Neuronal stem cell (in vitro differentiated cells): ENCODE measurements around the gene OPN5.

Experiments
- DNase-seq: peaks from one replicate; pipeline ENCODE4 v3.0.0-alpha.2; 2013; ENCODE audit warnings: low spot score
- H2AFZ ChIP-seq: one replicate; pipeline ENCODE4 v1.6.1; 2013; ENCODE audit warnings: mild to moderate bottlenecking, low read length, inconsistent platforms
- H2AK5ac ChIP-seq: 2 replicates; pipeline ENCODE4 v1.6.1; 2013; ENCODE audit warnings: low read depth, mild to moderate bottlenecking, inconsistent platforms, low read length, moderate library complexity, mixed read lengths
- H2BK120ac ChIP-seq: 2 replicates; pipeline ENCODE4 v1.6.1; 2013; ENCODE audit warnings: low read depth, mild to moderate bottlenecking, inconsistent platforms, low read length, moderate library complexity, mixed read lengths
- H2BK12ac ChIP-seq: one replicate; pipeline ENCODE4 v1.6.1; 2013; ENCODE audit warnings: low read length, inconsistent platforms
- H2BK15ac ChIP-seq: 2 replicates; pipeline ENCODE4 v1.6.1; 2013; ENCODE audit warnings: mild to moderate bottlenecking, low read length, inconsistent platforms, mixed read lengths
- H2BK5ac ChIP-seq: one replicate; pipeline ENCODE4 v1.6.1; 2013; ENCODE audit warnings: inconsistent platforms, mild to moderate bottlenecking, low read length, moderate library complexity
- H3K14ac ChIP-seq: one replicate; pipeline ENCODE4 v1.6.1; 2013; ENCODE audit warnings: low read length, inconsistent platforms
- H3K18ac ChIP-seq: 2 replicates; pipeline ENCODE4 v1.6.1; 2013; ENCODE audit warnings: low read length, inconsistent platforms
- H3K23ac ChIP-seq: 2 replicates; pipeline ENCODE4 v1.6.1; 2013; ENCODE audit warnings: low read depth, mild to moderate bottlenecking, mixed read lengths, low read length, inconsistent platforms; ENCODE audit not compliant: poor library complexity
- H3K27ac ChIP-seq: replicated peaks from 3 replicates; pipeline ENCODE4 v1.5.1; 2013; ENCODE audit warnings: low read length, inconsistent platforms
- H3K27me3 ChIP-seq, 3 experiments: 2 replicates each; pipeline ENCODE4 v1.6.1; 2013; ENCODE audit warnings: low read length in 3 of 3, mild to moderate bottlenecking in 2 of 3, inconsistent platforms in 1 of 3, low read depth in 1 of 3, mixed read lengths in 1 of 3, moderate library complexity in 1 of 3; ENCODE audit not compliant: control insufficient read depth in 3 of 3, insufficient read depth in 3 of 3
- H3K36me3 ChIP-seq, 2 donors: replicated peaks in 1 of 2; 2 replicates each; pipeline ENCODE4 v1.6.1; 2013; ENCODE audit warnings: low read length in 2 of 2; ENCODE audit not compliant: control insufficient read depth in 2 of 2, insufficient read depth in 2 of 2
- H3K4ac ChIP-seq: 2 replicates; pipeline ENCODE4 v1.6.1; 2013; ENCODE audit warnings: inconsistent platforms, mild to moderate bottlenecking, low read length, moderate library complexity
- H3K4me1 ChIP-seq, 2 donors: 1 replicate in 1 of 2; 2 replicates in 1 of 2; pipeline ENCODE4 v1.6.1; 2013; ENCODE audit warnings: low read length in 2 of 2, low read depth in 1 of 2; ENCODE audit not compliant: control insufficient read depth in 2 of 2, insufficient read depth in 1 of 2
- H3K4me2 ChIP-seq: one replicate; pipeline ENCODE4 v1.6.1; 2013; ENCODE audit warnings: mild to moderate bottlenecking, low read length, inconsistent platforms; ENCODE audit not compliant: insufficient read depth, poor library complexity, severe bottlenecking
- H3K4me3 ChIP-seq, 2 donors: 2 replicates each; pipeline ENCODE4 v1.5.1; 2013; ENCODE audit warnings: low read length in 2 of 2, mild to moderate bottlenecking in 2 of 2, inconsistent platforms in 1 of 2, moderate library complexity in 1 of 2
- H3K79me1 ChIP-seq: one replicate; pipeline ENCODE4 v1.6.1; 2013; ENCODE audit warnings: low read depth, mild to moderate bottlenecking, inconsistent platforms, low read length, moderate library complexity
- H3K9ac ChIP-seq: one replicate; pipeline ENCODE4 v1.6.1; 2013; ENCODE audit warnings: mild to moderate bottlenecking, low read depth, low read length, inconsistent platforms; ENCODE audit not compliant: poor library complexity
- H3K9me3 ChIP-seq, 2 donors: replicated peaks in 1 of 2; 2 replicates each; pipeline versions ENCODE3 to v1.6.1; 2013; ENCODE audit warnings: low read length in 2 of 2, mild to moderate bottlenecking in 2 of 2, inconsistent platforms in 1 of 2, low read depth in 1 of 2, mixed read lengths in 1 of 2, moderate library complexity in 1 of 2; ENCODE audit not compliant: control insufficient read depth in 2 of 2, insufficient read depth in 1 of 2
- H4K8ac ChIP-seq: one replicate; pipeline ENCODE4 v1.6.1; 2013; ENCODE audit warnings: low read depth, mild to moderate bottlenecking, inconsistent platforms, low read length, moderate library complexity
- H4K91ac ChIP-seq: one replicate; pipeline ENCODE4 v1.6.1; 2013; ENCODE audit warnings: low read length, low read depth, mild to moderate bottlenecking, inconsistent platforms; ENCODE audit not compliant: poor library complexity
- WGBS, 2 donors: extraction: QIAGEN DNeasy Blood & Tissue Kit; methylation state at CpG; one replicate each; pipeline ENCODE4 v1.1.7; 2013; ENCODE audit warnings: missing lambda C conversion rate in 2 of 2, mixed read lengths in 1 of 2; ENCODE audit not compliant: insufficient read length in 2 of 2, insufficient replicate concordance in 1 of 2; ENCODE audit errors: extremely low coverage in 2 of 2; 5-methylcytosine and 5-hydroxymethylcytosine counted together

Gene OPN5

GRCh38 chr6:47737406-47737805 lies 44.4 kb upstream of the OPN5 start:
- DNase-seq: no peak
- no peak overlapping the region for H2BK120ac ChIP-seq
- no peaks in the 10 kb centered on the region for H3K36me3 ChIP-seq
- H3K4ac ChIP-seq: no peak overlapping the region
- no peak overlapping the region for H2AK5ac ChIP-seq
- no peaks in the 10 kb centered on the region for H3K27me3 ChIP-seq
- H2AFZ ChIP-seq: no peak overlapping the region
- H3K4me1 ChIP-seq: peaks cover 0 to 3% of the 10 kb centered on the region in 2 donors
- no peak overlapping the region for H2BK15ac ChIP-seq
- H4K91ac ChIP-seq: no peak overlapping the region
- H2BK5ac ChIP-seq: no peak overlapping the region
- H4K8ac ChIP-seq: no peak overlapping the region
- no peaks in the 10 kb centered on the region for H3K79me1 ChIP-seq
- no peaks in the 10 kb centered on the region for H3K9me3 ChIP-seq
- WGBS, 2 donors: no CpG with 5 or more reads among the region's 2 CpGs
- H2BK12ac ChIP-seq: no peak overlapping the region
- no peak overlapping the region for H3K18ac ChIP-seq
- no peak overlapping the region for H3K9ac ChIP-seq
- H3K4me3 ChIP-seq: no peak overlapping the region
- no peak overlapping the region for H3K4me2 ChIP-seq
- no peak overlapping the region for H3K14ac ChIP-seq
- no peak overlapping the region for H3K27ac ChIP-seq
- H3K23ac ChIP-seq: no peak overlapping the region

DNA sequence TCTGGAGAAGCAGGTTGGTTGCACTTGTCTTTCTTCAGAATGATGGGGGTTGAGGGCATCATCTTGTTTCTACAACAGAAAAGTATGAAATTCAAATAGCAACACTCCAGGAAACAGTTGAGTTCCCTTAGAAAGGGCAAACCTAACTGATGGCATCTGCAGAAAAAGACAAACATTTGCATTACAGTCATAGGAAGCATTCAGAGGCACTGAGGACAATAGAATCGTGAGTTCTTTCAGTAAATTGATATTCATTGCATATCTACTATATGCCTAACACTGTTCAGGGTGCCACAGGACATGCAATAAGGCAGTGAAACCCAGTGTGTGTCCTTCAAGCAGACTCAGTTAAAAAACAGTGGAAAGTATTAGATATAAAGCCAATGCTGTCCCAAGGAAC lies 41.1 kb upstream of the OPN5 start:
- no CpG with 5 or more reads among the region's 1 CpG for WGBS, 2 donors
- DNase-seq: no peak

DNA sequence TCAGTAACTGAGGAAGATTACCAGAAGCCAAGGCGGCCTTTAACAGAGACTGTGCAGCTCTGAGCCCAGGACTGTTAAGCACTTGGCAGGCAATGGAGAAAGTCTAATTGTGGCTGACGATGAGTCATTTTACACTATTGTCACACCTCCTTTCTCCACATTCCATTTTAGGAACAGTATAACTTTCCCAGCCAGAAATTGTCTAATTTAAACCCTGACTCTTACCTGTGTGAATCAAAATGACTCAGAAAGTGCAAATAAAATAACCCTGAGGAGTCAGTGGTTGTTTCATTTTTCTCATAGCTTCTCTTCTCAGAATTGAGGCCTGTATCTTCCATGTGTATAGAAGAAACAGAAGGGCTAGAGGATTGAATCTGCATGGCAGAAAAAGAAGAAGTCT lies 40.0 kb upstream of the OPN5 start:
- no CpG with 5 or more reads among the region's 2 CpGs for WGBS, 2 donors
- H2BK15ac ChIP-seq: no peak overlapping the region

More for the DNA sequence above, 41.1 kb upstream of the OPN5 start:
- no peak overlapping the region for H3K4me2 ChIP-seq
- no peak overlapping the region for H3K4me3 ChIP-seq
- H4K8ac ChIP-seq: no peak overlapping the region
- no peaks in the 10 kb centered on the region for H3K9me3 ChIP-seq
- H2AFZ ChIP-seq: no peak overlapping the region
- no peak overlapping the region for H4K91ac ChIP-seq
- H3K14ac ChIP-seq: no peak overlapping the region
- no peak overlapping the region for H3K23ac ChIP-seq
- no peaks in the 10 kb centered on the region for H3K36me3 ChIP-seq
- H3K79me1 ChIP-seq: no peaks in the 10 kb centered on the region
- no peak overlapping the region for H3K27ac ChIP-seq
- H3K9ac ChIP-seq: no peak overlapping the region
- no peak overlapping the region for H2BK12ac ChIP-seq
- H3K18ac ChIP-seq: no peak overlapping the region
- no peaks in the 10 kb centered on the region for H3K4me1 ChIP-seq
- no peaks in the 10 kb centered on the region for H3K27me3 ChIP-seq
- H2AK5ac ChIP-seq: no peak overlapping the region
- H2BK5ac ChIP-seq: no peak overlapping the region
- H2BK120ac ChIP-seq: no peak overlapping the region
- no peak overlapping the region for H2BK15ac ChIP-seq
- no peak overlapping the region for H3K4ac ChIP-seq

DNA sequence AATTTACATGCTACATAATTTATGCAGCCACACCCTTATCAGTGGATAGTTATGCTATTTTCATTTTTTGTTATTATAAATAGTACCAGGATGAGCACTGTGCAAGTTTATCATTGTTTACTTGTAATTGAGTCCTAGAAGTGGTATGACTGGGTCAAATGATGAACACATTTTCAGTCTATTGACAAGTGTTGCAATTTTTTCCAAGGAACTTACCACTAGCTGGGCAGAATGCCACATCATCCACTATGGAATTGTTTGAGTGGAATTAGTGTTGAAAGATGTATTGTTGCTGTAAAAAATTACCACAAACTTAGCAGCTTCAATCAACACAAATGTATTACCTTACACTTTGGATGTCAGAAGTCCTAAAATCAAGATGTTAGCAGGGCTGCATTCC lies 38.1 kb upstream of the OPN5 start:
- H2BK5ac ChIP-seq: no peak overlapping the region
- no peaks in the 10 kb centered on the region for H3K27me3 ChIP-seq
- DNase-seq: no peak
- H3K23ac ChIP-seq: no peak overlapping the region
- no peak overlapping the region for H3K9ac ChIP-seq
- no peak overlapping the region for H3K4me2 ChIP-seq
- H2BK15ac ChIP-seq: no peak overlapping the region
- no peak overlapping the region for H2AK5ac ChIP-seq
- H3K79me1 ChIP-seq: no peaks in the 10 kb centered on the region
- no peak overlapping the region for H2BK120ac ChIP-seq
- H4K91ac ChIP-seq: no peak overlapping the region
- no peak overlapping the region for H3K27ac ChIP-seq
- no peaks in the 10 kb centered on the region for H3K9me3 ChIP-seq
- no peak overlapping the region for H2AFZ ChIP-seq
- H3K4ac ChIP-seq: no peak overlapping the region
- H3K4me1 ChIP-seq: no peaks in the 10 kb centered on the region
- no peak overlapping the region for H4K8ac ChIP-seq
- H2BK12ac ChIP-seq: no peak overlapping the region
- H3K14ac ChIP-seq: no peak overlapping the region
- H3K4me3 ChIP-seq: no peak overlapping the region
- H3K18ac ChIP-seq: no peak overlapping the region
- no peaks in the 10 kb centered on the region for H3K36me3 ChIP-seq

More for the DNA sequence above, 40.0 kb upstream of the OPN5 start:
- no peaks in the 10 kb centered on the region for H3K4me1 ChIP-seq
- H3K9ac ChIP-seq: no peak overlapping the region
- no peak overlapping the region for H2BK12ac ChIP-seq
- H3K23ac ChIP-seq: no peak overlapping the region
- H2AK5ac ChIP-seq: no peak overlapping the region
- no peak overlapping the region for H3K4me2 ChIP-seq
- H3K27ac ChIP-seq: no peak overlapping the region
- no peak overlapping the region for H4K8ac ChIP-seq
- H3K36me3 ChIP-seq: no peaks in the 10 kb centered on the region
- no peak overlapping the region for H4K91ac ChIP-seq
- no peak overlapping the region for H3K4ac ChIP-seq
- H3K27me3 ChIP-seq: no peaks in the 10 kb centered on the region
- no peak overlapping the region for H2BK120ac ChIP-seq
- H2BK5ac ChIP-seq: no peak overlapping the region
- H3K18ac ChIP-seq: no peak overlapping the region
- no peaks in the 10 kb centered on the region for H3K79me1 ChIP-seq
- no peak overlapping the region for H3K4me3 ChIP-seq
- H3K14ac ChIP-seq: no peak overlapping the region
- no peaks in the 10 kb centered on the region for H3K9me3 ChIP-seq
- DNase-seq: no peak
- H2AFZ ChIP-seq: no peak overlapping the region
